Fibroblast of upper back skin (primary cell): ENCODE measurements around the gene FBXO27.
A peak's percentile ranks its signal among the peaks of the same experiment; 100 is the strongest.

Source experiments
- DNase-seq: peaks from one replicate; pipeline ENCODE4 v3.0.0-alpha.2; 2013

The FBXO27 gene

DNA sequence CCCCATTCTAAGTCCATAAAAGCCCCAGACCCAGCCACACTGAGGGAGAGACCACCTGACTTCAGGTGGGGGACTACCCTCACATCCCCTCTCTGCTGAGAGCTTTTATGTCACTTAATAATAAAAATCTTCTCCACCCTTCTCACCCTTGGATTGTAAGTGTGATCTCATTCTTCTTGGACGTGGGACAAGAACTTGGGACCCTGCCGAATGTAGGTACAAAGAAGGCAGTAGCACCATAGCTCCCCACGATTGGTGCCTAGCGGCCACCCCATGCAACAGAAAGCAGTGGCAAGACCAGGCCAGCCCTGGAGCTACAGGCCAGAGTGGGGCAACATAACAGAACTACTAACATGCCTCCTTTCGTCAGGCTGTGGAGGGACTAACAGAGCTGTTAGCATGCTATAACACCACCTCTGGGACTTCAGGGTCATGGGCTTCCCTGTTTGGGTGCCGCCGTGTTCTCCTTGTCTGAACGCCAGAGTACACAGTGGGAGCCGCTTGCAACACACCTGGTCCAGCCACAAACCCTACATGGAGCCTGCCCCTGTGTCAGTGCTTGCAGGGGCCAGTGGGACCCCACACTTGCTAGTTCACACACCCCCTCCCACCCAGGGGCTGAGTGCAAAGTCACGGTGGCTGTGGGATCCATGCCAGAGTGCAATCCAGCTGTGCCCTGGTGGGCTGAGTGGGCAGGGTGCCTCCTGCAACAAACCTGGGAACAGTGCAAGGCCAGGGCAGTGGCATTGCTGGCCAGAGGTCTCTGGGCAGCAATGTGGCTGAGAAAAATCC is 51.6 kb downstream of the FBXO27 start:
- DNase-seq = no peak

DNA sequence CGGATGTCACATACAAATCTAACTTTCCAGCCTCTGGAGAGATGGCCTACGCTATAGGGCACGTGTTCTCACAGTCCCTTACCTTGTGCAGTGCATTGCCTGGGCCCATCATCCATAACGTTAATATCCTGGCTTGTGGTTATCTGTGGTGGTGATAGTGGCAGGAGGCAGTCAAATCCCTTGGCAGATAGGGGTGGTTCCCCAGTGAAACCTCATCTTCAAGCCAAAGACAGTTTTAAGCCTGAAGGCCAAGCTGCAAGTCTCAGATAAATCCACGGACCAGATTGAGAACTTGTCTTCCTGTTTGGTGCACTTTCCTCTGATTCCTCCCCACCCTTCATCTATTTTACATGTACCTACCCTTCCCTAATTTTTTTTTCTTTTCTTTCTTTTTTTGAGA is 52.5 kb downstream of the FBXO27 start:
- no peak for DNase-seq

- DNase-seq = no peak
Measured at GRCh38 chr19:38978326-38978689, 54.0 kb downstream of the FBXO27 start.

- DNase-seq = peak; percentile 48
Measured at GRCh38 chr19:38977445-38978325, 54.7 kb downstream of the FBXO27 start.

GRCh38 chr19:38975861-38976271 is 56.5 kb downstream of the FBXO27 start:
- no peak for DNase-seq

GRCh38 chr19:38975214-38975860 is 57.0 kb downstream of the FBXO27 start, which contains the start of gene FBXO17:
TSS of gene FBXO17 (minus strand) at chr19:38975742. CDS start at chr19:38950319, 25,423 bp downstream.
- peak; percentile 64 for DNase-seq

GRCh38 chr19:38974624-38975213 is 57.6 kb downstream of the FBXO27 start:
- no peak for DNase-seq
